Smooth muscle cell (in vitro differentiated cells): Measurements from ENCODE around the gene TMC1. TPM values are rescaled to one million over a fixed set of nuclear protein-coding genes. Genes with fewer than 3 reads are reported as not detected.

ENCODE experiments used
- DNase-seq: peaks from one replicate; lab custom pipeline; 2025; ENCODE audit not compliant: unreplicated experiment; lab: John Stamatoyannopoulos, UW
- H2AFZ ChIP-seq: fragments of 200-600 bp; sonication (generic); 2 replicates; pipeline ENCODE4 v1.6.0; 2016; ENCODE audit warnings: antibody characterized with exemption, low read depth, mild to moderate bottlenecking
- H3F3A ChIP-seq: fragments of 200-600 bp; sonication (generic); 2 replicates; pipeline ENCODE4 v1.6.0; 2017; ENCODE audit warnings: antibody characterized with exemption, low read depth
- H3K27ac ChIP-seq: fragments of 200-600 bp; sonication (generic); 2 replicates; pipeline ENCODE4 v1.5.1; 2016; ENCODE audit warnings: low read depth, mild to moderate bottlenecking
- H3K27me3 ChIP-seq: fragments of 200-600 bp; sonication (generic); 2 replicates; pipeline ENCODE4 v1.6.1; 2016; ENCODE audit warnings: low read depth, mild to moderate bottlenecking
- H3K36me3 ChIP-seq: fragments of 200-600 bp; sonication (generic); 2 replicates; pipeline ENCODE4 v1.5.1; 2016; ENCODE audit warnings: low read depth
- H3K4me1 ChIP-seq: fragments of 200-600 bp; sonication (generic); 2 replicates; pipeline ENCODE4 v1.5.1; 2016; ENCODE audit warnings: low read depth
- H3K4me2 ChIP-seq: fragments of 200-600 bp; sonication (generic); 2 replicates; pipeline ENCODE4 v1.6.0; 2016; ENCODE audit warnings: mild to moderate bottlenecking
- H3K4me3 ChIP-seq: fragments of 200-600 bp; sonication (generic); 2 replicates; pipeline ENCODE4 v1.5.1; 2016; ENCODE audit warnings: mild to moderate bottlenecking
- H3K79me2 ChIP-seq: fragments of 200-600 bp; sonication (generic); 2 replicates; pipeline ENCODE4 v1.6.0; 2016; ENCODE audit warnings: low read depth, mild to moderate bottlenecking
- H3K9ac ChIP-seq: fragments of 200-600 bp; sonication (generic); 2 replicates; pipeline ENCODE4 v1.6.0; 2016; ENCODE audit warnings: low read depth
- H3K9me3 ChIP-seq: fragments of 200-600 bp; sonication (generic); replicated peaks from 2 replicates; pipeline ENCODE4 v1.5.1; 2016; ENCODE audit warnings: low read depth
- H4K20me1 ChIP-seq: fragments of 200-600 bp; sonication (generic); 2 replicates; pipeline ENCODE4 v1.6.0; 2016; ENCODE audit warnings: low read depth
- WGBS: methylation state at CpG from one replicate; pipeline ENCODE4 v1.1.7; 2016; ENCODE audit warnings: low lambda C conversion rate; 5-methylcytosine and 5-hydroxymethylcytosine counted together
- polyA plus RNA-seq: library from polyadenylated mRNA; unstranded; fragments of >200 nt; fragmentation: Nextera tagmentation; extraction: Ambion mirVana; gene quantifications from 2 replicates; pipeline ENCODE4 v1.2.1, GENCODE V29; 2016
- total RNA-seq: library from RNA; depleted of rRNA; stranded (reverse); fragments of >200 nt; gene quantifications from 2 replicates; pipeline ENCODE4 v1.2.3, GENCODE V29; 2014
- TF ChIP-seq, protein P1 (sequence below): fragments of 200-600 bp; sonication (generic); IDR thresholded peaks from 2 replicates; pipeline ENCODE4 v1.5.1; 2017; ENCODE audit warnings: borderline replicate concordance, mild to moderate bottlenecking, antibody characterized with exemption; ENCODE audit not compliant: insufficient read depth, poor library complexity, severe bottlenecking

The TMC1 gene
- total and polyA plus RNA-seq, 2 experiments from 2014 or later = not detected

DNA sequence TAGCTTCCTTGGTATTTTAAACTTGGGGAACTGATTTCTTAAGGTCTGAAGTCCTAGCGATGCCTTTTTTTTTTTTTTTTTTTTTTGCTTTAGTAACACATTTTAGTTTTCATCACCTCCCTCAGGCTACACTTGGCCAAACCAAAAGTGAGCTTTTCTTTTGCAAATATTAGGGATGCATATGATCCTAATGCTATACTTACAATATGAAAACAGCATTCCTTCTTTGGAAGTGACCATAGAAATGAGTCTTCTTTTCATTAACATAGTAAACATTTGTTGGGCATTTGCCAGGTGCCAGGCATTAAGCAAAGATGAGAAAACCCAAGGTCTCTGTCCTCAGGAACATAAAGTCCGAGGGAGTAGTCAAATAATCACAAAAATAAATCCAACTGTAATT lies 241.6 kb downstream of the TMC1 start:
- Histone ChIP-seq H3K4me3 (no peak overlapping the region), H3K9ac (no peak overlapping the region), H4K20me1 (no peaks in the 10 kb centered on the region), H3K4me1 (no peaks in the 10 kb centered on the region), H3K27me3 (peaks cover 11% of the 10 kb centered on the region), H3K79me2 (no peaks in the 10 kb centered on the region), H3F3A (no peaks in the 10 kb centered on the region), H3K27ac (no peak overlapping the region), H2AFZ (no peak overlapping the region), H3K36me3 (no peaks in the 10 kb centered on the region), H3K4me2 (no peak overlapping the region), H3K9me3 (no peaks in the 10 kb centered on the region)
- TF ChIP-seq, protein P1, sequence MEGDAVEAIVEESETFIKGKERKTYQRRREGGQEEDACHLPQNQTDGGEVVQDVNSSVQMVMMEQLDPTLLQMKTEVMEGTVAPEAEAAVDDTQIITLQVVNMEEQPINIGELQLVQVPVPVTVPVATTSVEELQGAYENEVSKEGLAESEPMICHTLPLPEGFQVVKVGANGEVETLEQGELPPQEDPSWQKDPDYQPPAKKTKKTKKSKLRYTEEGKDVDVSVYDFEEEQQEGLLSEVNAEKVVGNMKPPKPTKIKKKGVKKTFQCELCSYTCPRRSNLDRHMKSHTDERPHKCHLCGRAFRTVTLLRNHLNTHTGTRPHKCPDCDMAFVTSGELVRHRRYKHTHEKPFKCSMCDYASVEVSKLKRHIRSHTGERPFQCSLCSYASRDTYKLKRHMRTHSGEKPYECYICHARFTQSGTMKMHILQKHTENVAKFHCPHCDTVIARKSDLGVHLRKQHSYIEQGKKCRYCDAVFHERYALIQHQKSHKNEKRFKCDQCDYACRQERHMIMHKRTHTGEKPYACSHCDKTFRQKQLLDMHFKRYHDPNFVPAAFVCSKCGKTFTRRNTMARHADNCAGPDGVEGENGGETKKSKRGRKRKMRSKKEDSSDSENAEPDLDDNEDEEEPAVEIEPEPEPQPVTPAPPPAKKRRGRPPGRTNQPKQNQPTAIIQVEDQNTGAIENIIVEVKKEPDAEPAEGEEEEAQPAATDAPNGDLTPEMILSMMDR = no peak
- WGBS = 82% methylated on average over 2 of the region's 2 CpGs
- DNase-seq = no peak

DNA sequence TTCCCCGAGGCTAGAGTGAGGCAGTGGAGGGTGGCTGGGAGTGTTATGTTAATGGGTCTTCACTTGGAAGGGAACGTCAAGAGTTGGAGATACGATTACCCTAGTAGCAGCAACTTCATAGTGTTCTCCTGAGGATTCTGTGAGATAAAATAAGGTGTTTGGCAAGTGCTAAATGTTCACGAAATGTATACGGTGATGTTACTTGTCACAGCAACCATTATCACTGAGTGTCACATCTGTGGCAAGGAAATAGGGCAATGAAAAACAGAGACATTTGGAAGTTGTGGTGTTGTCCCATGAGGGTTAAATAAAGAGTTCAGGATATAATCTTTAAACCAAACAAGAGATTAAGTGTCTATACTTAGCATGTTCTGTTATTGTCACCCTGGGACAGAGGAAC lies 248.1 kb downstream of the TMC1 start:
- Histone ChIP-seq H3K36me3 (no peaks in the 10 kb centered on the region), H2AFZ (no peak overlapping the region), H3K79me2 (no peaks in the 10 kb centered on the region), H3K9me3 (no peaks in the 10 kb centered on the region), H3F3A (peaks cover 4% of the 10 kb centered on the region), H4K20me1 (no peaks in the 10 kb centered on the region), H3K4me1 (peaks cover 6% of the 10 kb centered on the region), H3K4me3 (no peak overlapping the region), H3K27ac (no peak overlapping the region), H3K27me3 (no peaks in the 10 kb centered on the region), H3K4me2 (no peak overlapping the region), H3K9ac (no peak overlapping the region)
- TF ChIP-seq, protein P1 = no peak
- DNase-seq = no peak
- 77% methylated on average over 5 of the region's 5 CpGs for WGBS

DNA sequence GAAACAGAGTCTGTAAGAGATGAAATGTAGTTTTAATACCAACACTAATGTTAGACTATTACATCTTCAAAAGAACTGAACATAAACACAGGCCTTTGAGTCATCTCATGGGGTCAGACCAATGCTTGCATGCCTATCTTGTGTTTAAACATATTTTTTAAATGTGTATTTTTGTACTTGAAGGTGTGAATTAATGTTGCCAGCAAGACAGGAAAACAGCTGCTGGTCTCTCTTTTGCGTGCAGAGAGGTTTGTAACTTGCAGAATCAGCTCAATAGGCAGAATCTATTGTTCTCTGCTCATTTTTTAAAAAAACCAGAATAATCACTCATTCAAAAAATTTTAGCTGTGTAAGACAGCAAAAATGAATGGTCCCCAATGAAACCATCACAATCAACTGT lies 251.3 kb downstream of the TMC1 start:
- Histone ChIP-seq H4K20me1 (no peaks in the 10 kb centered on the region), H3K27me3 (no peaks in the 10 kb centered on the region), H3K9me3 (no peaks in the 10 kb centered on the region), H3K79me2 (no peaks in the 10 kb centered on the region), H3K9ac (no peak overlapping the region), H2AFZ (no peak overlapping the region), H3K36me3 (no peaks in the 10 kb centered on the region), H3F3A (peaks cover 4% of the 10 kb centered on the region), H3K4me3 (no peak overlapping the region), H3K4me1 (peaks cover 6% of the 10 kb centered on the region), H3K27ac (peak overlapping the region; percentile 13), H3K4me2 (no peak overlapping the region)
- 26% methylated on average over 1 of the region's 1 CpG for whole genome bisulfite sequencing
- DNase-seq = no peak
- TF ChIP-seq, protein P1 = no peak

DNA sequence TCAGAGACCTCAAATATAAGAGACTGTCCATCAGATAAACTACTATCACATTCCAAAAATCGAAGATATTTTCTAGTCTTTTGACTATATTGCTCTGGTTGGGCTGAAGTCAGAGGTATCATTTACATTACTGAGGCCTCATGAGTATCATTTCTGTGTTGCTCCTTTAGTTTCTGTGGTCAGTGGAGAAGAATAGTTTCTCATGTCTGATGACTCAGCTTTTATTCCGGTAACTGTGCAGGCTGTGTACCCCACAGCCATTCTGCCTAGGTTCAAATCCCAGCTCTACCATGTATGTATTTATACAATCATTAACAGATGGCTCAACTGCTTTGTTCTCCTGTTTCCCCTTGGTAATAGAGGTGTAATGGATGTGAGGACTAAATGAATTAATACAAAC lies 252.2 kb downstream of the TMC1 start:
- no peak for DNase-seq
- Histone ChIP-seq H3K4me1 (peaks cover 6% of the 10 kb centered on the region), H3K4me3 (no peak overlapping the region), H3K36me3 (no peaks in the 10 kb centered on the region), H3K27me3 (no peaks in the 10 kb centered on the region), H3K9ac (no peak overlapping the region), H4K20me1 (no peaks in the 10 kb centered on the region), H3K9me3 (no peaks in the 10 kb centered on the region), H3F3A (peaks cover 4% of the 10 kb centered on the region), H3K4me2 (peak overlapping the region; percentile 15), H3K79me2 (no peaks in the 10 kb centered on the region), H3K27ac (no peak overlapping the region), H2AFZ (no peak overlapping the region)
- WGBS = 74% methylated on average over 2 of the region's 2 CpGs
- TF ChIP-seq, protein P1 = no peak
